GM12875 (cell line): ENCODE measurements around the gene MRO.
"Not testable (repeated sequence)": the region's sequence is repeated elsewhere in the genome, so short reads cannot be mapped to it uniquely, and the experiment has no call there.

Source experiments
- H3K4me3 ChIP-seq: one replicate; pipeline ENCODE4 v1.5.1; 2011; ENCODE audit warnings: low read depth, low read length, control low read depth
- CTCF ChIP-seq: IDR thresholded peaks from 2 replicates; pipeline ENCODE4 v1.5.1; 2011; ENCODE audit warnings: low read depth, mild to moderate bottlenecking, control low read depth, inconsistent platforms, low read length, moderate library complexity, borderline replicate concordance; ENCODE audit not compliant: insufficient read depth

MRO gene

GRCh38 chr18:50859793-50860555, 40.2 kb upstream of the MRO start:
- no peak for TF ChIP-seq CTCF
- H3K4me3 ChIP-seq, result no peak overlapping the region

GRCh38 chr18:50857694-50858093, 37.9 kb upstream of the MRO start:
- no peak for TF ChIP-seq CTCF

GRCh38 chr18:50857166-50857565, 37.4 kb upstream of the MRO start:
- H3K4me3 ChIP-seq, result not testable (repeated sequence)

More at GRCh38 chr18:50857694-50858093, 37.9 kb upstream of the MRO start:
- H3K4me3 ChIP-seq, result no peak overlapping the region

GRCh38 chr18:50855976-50856757, 36.4 kb upstream of the MRO start:
- no peak for TF ChIP-seq CTCF
- no peak overlapping the region for H3K4me3 ChIP-seq

GRCh38 chr18:50853863-50854271, 34.1 kb upstream of the MRO start:
- H3K4me3 ChIP-seq, result no peak overlapping the region

GRCh38 chr18:50850307-50851065, 30.7 kb upstream of the MRO start:
- TF ChIP-seq CTCF, result no peak
- H3K4me3 ChIP-seq, result no peak overlapping the region

More at GRCh38 chr18:50853863-50854271, 34.1 kb upstream of the MRO start:
- no peak for TF ChIP-seq CTCF

GRCh38 chr18:50849419-50849821, 29.6 kb upstream of the MRO start:
- TF ChIP-seq CTCF, result no peak
- no peak overlapping the region for H3K4me3 ChIP-seq
